ENCODE data around the gene CDAN1. TPM values are rescaled to one million over a fixed set of nuclear protein-coding genes. Genes with fewer than 3 reads are reported as not detected.

The CDAN1 gene
- total and polyA plus RNA-seq, 2 of the 8 experiments (the other 6 are each of a cell fraction or from before 2014, with no cell fraction given) = 4.5 to 18.6 TPM

- 90% methylated on average over 3 of the region's 3 CpGs; no CpG with 5 or more reads in 1 of the 2 experiments for WGBS, 2 experiments (ENCODE audit: extremely low coverage in 1 of 2, insufficient coverage in 1 of 2, insufficient read length in 1 of 2, insufficient replicate concordance in 2 of 2, low coverage in 1 of 2, low lambda C conversion rate in 2 of 2, missing lambda C conversion rate in 1 of 2)
- H4K8ac ChIP-seq (ENCODE audit: extremely low read depth, insufficient read depth, low read length) = no peak overlapping the region
- no peak overlapping the region for H3K14ac ChIP-seq (ENCODE audit: insufficient read length)
- H2BK20ac ChIP-seq (ENCODE audit: low read length) = no peak overlapping the region
- H2BK5ac ChIP-seq (ENCODE audit: low read depth, low read length) = no peak overlapping the region
- H3K27ac ChIP-seq (ENCODE audit: low read depth, low read length) = no peak overlapping the region
- no peak overlapping the region for H3K9ac ChIP-seq (replicated peaks in 1 of 4; ENCODE audit: extremely low read depth in 1 of 4, low read depth in 3 of 4, low read length in 3 of 4)
- H3K23me2 ChIP-seq (ENCODE audit: low read depth, low read length) = no peaks in the 10 kb centered on the region
- no peak for FAIRE-seq
- no peak overlapping the region for H4K91ac ChIP-seq (replicated peaks; ENCODE audit: insufficient read length, low read length)
- no peak overlapping the region for H2AFZ ChIP-seq (ENCODE audit: low read length)
- H3K79me2 ChIP-seq (ENCODE audit: control insufficient read depth in 1 of 2, insufficient read depth in 2 of 2, low read length in 2 of 2) = no peaks in the 10 kb centered on the region
- no peak overlapping the region for H3K56ac ChIP-seq (replicated peaks; ENCODE audit: insufficient read length, low read depth, low read length)
- no peak overlapping the region for H3K4ac ChIP-seq (replicated peaks; ENCODE audit: insufficient read length, low read depth, low read length)
- H3K9me3 ChIP-seq (ENCODE audit: insufficient read depth in 2 of 2, low read depth in 1 of 2, low read length in 1 of 2) = no peaks in the 10 kb centered on the region
- H4K5ac ChIP-seq (ENCODE audit: insufficient read length, low read depth, low read length) = no peak overlapping the region
- no peaks in the 10 kb centered on the region for H3K36me3 ChIP-seq (ENCODE audit: control insufficient read depth in 2 of 4, insufficient read depth in 4 of 4, low read length in 3 of 4)
- no peak for DNase-seq (ENCODE audit: low read depth in 1 of 2, low spot score in 2 of 2)
- no peak overlapping the region for H2BK120ac ChIP-seq (replicated peaks; ENCODE audit: low read depth, low read length)
- POLR2A ChIA-PET (ENCODE audit: partially characterized antibody) = interaction anchor here (0.7 kb wide), 1 partner anchor 8 kb away, joined by 3 read pairs; no protein-coding TSS in a partner anchor
- H3K4me2 ChIP-seq (ENCODE audit: insufficient read depth in 1 of 2, low read depth in 2 of 2, low read length in 2 of 2) = no peak overlapping the region
- H2AK5ac ChIP-seq (ENCODE audit: low read depth, low read length) = no peak overlapping the region
- no peak for TF ChIP-seq TAF1 (IDR thresholded peaks at IDR 0.05; ENCODE audit: low read depth, low read length)
- no peak overlapping the region for H3K23ac ChIP-seq (ENCODE audit: insufficient read length)
- no peak overlapping the region for H2BK12ac ChIP-seq (ENCODE audit: low read depth, low read length)
- no peaks in the 10 kb centered on the region for H3K79me1 ChIP-seq (ENCODE audit: low read depth, low read length)
- H3K18ac ChIP-seq (ENCODE audit: extremely low read depth, low read length) = no peak overlapping the region
- no peak overlapping the region for H3K4me3 ChIP-seq (ENCODE audit: extremely low read depth in 1 of 4, insufficient read depth in 2 of 4, low read depth in 3 of 4, low read length in 4 of 4)
- no peaks in the 10 kb centered on the region for H3K4me1 ChIP-seq (replicated peaks in 1 of 4; ENCODE audit: control insufficient read depth in 3 of 4, insufficient read depth in 4 of 4, low read length in 3 of 4)
- no peak overlapping the region for H2BK15ac ChIP-seq (ENCODE audit: low read length)
- H4K20me1 ChIP-seq (replicated peaks in 1 of 2; ENCODE audit: control insufficient read depth in 1 of 2, insufficient read depth in 2 of 2, low read length in 2 of 2) = peaks cover 0 to 2% of the 10 kb centered on the region in 2 experiments
- H3K27me3 ChIP-seq (replicated peaks in 1 of 4; ENCODE audit: control insufficient read depth in 3 of 4, extremely low read depth in 1 of 4, insufficient read depth in 3 of 4, low read length in 3 of 4) = no peaks in the 10 kb centered on the region
- CTCF ChIA-PET (ENCODE audit: partially characterized antibody) = interaction anchor here (1.1 to 2.4 kb wide), 3 partner anchors 11 to 215 kb away, joined by 3 to 10 read pairs (median 7); no protein-coding TSS in a partner anchor
Measured at GRCh38 chr15:42711746-42712145, 25.2 kb downstream of the CDAN1 start.
